Jurkat, Clone E6-1 (cell line): ENCODE results near the gene MYO1C.
"Not testable (repeated sequence)": the region's sequence is repeated elsewhere in the genome, so short reads cannot be mapped to it uniquely, and the experiment has no call there.

Experiments
- DNase-seq: peaks from one replicate; pipeline ENCODE4 v3.0.0-alpha.2; 2011; ENCODE audit warnings: low read depth, low spot score
- H3K4me3 ChIP-seq: 2 replicates; pipeline ENCODE4 v1.5.1; 2011; ENCODE audit warnings: mild to moderate bottlenecking, low read length, control low read depth, moderate library complexity

The MYO1C gene

GRCh38 chr17:1470755-1471462, 21.6 kb downstream of the MYO1C start:
- H3K4me3 ChIP-seq: no peak overlapping the region
- DNase-seq: no peak

GRCh38 chr17:1470071-1470754, 22.3 kb downstream of the MYO1C start:
- no peak for DNase-seq

GRCh38 chr17:1469231-1469852, 23.1 kb downstream of the MYO1C start:
- no peak for DNase-seq

More at GRCh38 chr17:1470071-1470754, 22.3 kb downstream of the MYO1C start:
- H3K4me3 ChIP-seq: no peak overlapping the region

GRCh38 chr17:1467898-1468492, 24.5 kb downstream of the MYO1C start:
- H3K4me3 ChIP-seq: no peak overlapping the region
- no peak for DNase-seq

More at GRCh38 chr17:1469231-1469852, 23.1 kb downstream of the MYO1C start:
- H3K4me3 ChIP-seq: no peak overlapping the region

GRCh38 chr17:1467258-1467657, 25.2 kb downstream of the MYO1C start:
- DNase-seq: no peak
- H3K4me3 ChIP-seq: no peak overlapping the region

GRCh38 chr17:1464186-1464585, 28.3 kb downstream of the MYO1C start:
- H3K4me3 ChIP-seq: no peak overlapping the region

GRCh38 chr17:1462164-1463112, 30.0 kb downstream of the MYO1C start:
- no peak overlapping the region for H3K4me3 ChIP-seq

More at GRCh38 chr17:1464186-1464585, 28.3 kb downstream of the MYO1C start:
- no peak for DNase-seq

GRCh38 chr17:1461198-1461944, 31.1 kb downstream of the MYO1C start:
- DNase-seq: no peak

More at GRCh38 chr17:1462164-1463112, 30.0 kb downstream of the MYO1C start:
- DNase-seq: no peak

GRCh38 chr17:1460233-1460632, 32.3 kb downstream of the MYO1C start:
- H3K4me3 ChIP-seq: no peak overlapping the region
- DNase-seq: no peak

More at GRCh38 chr17:1461198-1461944, 31.1 kb downstream of the MYO1C start:
- no peak overlapping the region for H3K4me3 ChIP-seq

GRCh38 chr17:1455797-1456599, 36.5 kb downstream of the MYO1C start, which contains the start of gene CRK:
CRK (minus strand) TSS chr17:1456232; CDS start chr17:1456117, 115 bp downstream.
- DNase-seq: peak; percentile 89
- H3K4me3 ChIP-seq: peak within 1 kb of the TSS; percentile 85

- no peak for DNase-seq
- peak overlapping the region; percentile 85 for H3K4me3 ChIP-seq
These were observed 37.1 kb downstream of the MYO1C start for GRCh38 chr17:1455291-1455796.

GRCh38 chr17:1454541-1454940, 37.9 kb downstream of the MYO1C start:
- DNase-seq: no peak
- peak overlapping the region; percentile 85 for H3K4me3 ChIP-seq

- not testable (repeated sequence) for DNase-seq, H3K4me3 ChIP-seq
These were observed 38.8 kb downstream of the MYO1C start for GRCh38 chr17:1453694-1454093.

- no peak overlapping the region for H3K4me3 ChIP-seq
- DNase-seq: no peak
These were observed 39.6 kb downstream of the MYO1C start for GRCh38 chr17:1452836-1453235.

GRCh38 chr17:1450261-1450660, 42.2 kb downstream of the MYO1C start:
- DNase-seq, H3K4me3 ChIP-seq: not testable (repeated sequence)

GRCh38 chr17:1449412-1449967, 43.0 kb downstream of the MYO1C start:
- no peak for DNase-seq
- H3K4me3 ChIP-seq: no peak overlapping the region

GRCh38 chr17:1447052-1447451, 45.4 kb downstream of the MYO1C start:
- DNase-seq: peak; percentile 50
- peak overlapping the region; percentile 20 for H3K4me3 ChIP-seq
